Neural progenitor cell (in vitro differentiated cells): Measurements from ENCODE around the gene MPND. TPM values are rescaled to one million over a fixed set of nuclear protein-coding genes. Genes with fewer than 3 reads are reported as not detected.

Experiments
- DNase-seq: peaks from one replicate; pipeline ENCODE4 v3.0.0-alpha.2; 2016; ENCODE audit warnings: low spot score
- H2AFZ ChIP-seq: fragments of 200-600 bp; sonication (generic); replicated peaks from 2 replicates; pipeline ENCODE4 v1.6.1; 2016; ENCODE audit warnings: antibody characterized with exemption
- H3F3A ChIP-seq: fragments of 200-600 bp; sonication (generic); 2 replicates; pipeline ENCODE4 v1.6.1; 2016; ENCODE audit warnings: antibody characterized with exemption, low read depth
- H3K27ac ChIP-seq: fragments of 200-600 bp; sonication (generic); 2 replicates; pipeline ENCODE4 v1.5.1; 2016; ENCODE audit warnings: mild to moderate bottlenecking
- H3K27me3 ChIP-seq: fragments of 200-600 bp; sonication (generic); 2 replicates; pipeline ENCODE4 v1.6.1; 2016; ENCODE audit warnings: mild to moderate bottlenecking, moderate library complexity
- H3K36me3 ChIP-seq: fragments of 200-600 bp; sonication (generic); 2 replicates; pipeline ENCODE4 v1.5.1; 2016
- H3K4me1 ChIP-seq: fragments of 200-600 bp; sonication (generic); 2 replicates; pipeline ENCODE4 v1.6.1; 2016; ENCODE audit warnings: mixed run types
- H3K4me2 ChIP-seq: fragments of 200-600 bp; sonication (generic); 2 replicates; pipeline ENCODE4 v1.6.1; 2016
- H3K4me3 ChIP-seq: fragments of 200-600 bp; sonication (generic); 2 replicates; pipeline ENCODE4 v1.5.1; 2016
- H3K79me2 ChIP-seq: fragments of 200-600 bp; sonication (generic); 2 replicates; pipeline ENCODE4 v1.6.1; 2016; ENCODE audit warnings: low read depth
- H3K9ac ChIP-seq: fragments of 200-600 bp; sonication (generic); 2 replicates; pipeline ENCODE4 v1.6.1; 2016
- H3K9me3 ChIP-seq: fragments of 200-600 bp; sonication (generic); 2 replicates; pipeline ENCODE4 v1.5.1; 2016; ENCODE audit warnings: low read depth
- H4K20me1 ChIP-seq: fragments of 200-600 bp; sonication (generic); 2 replicates; pipeline ENCODE4 v1.6.1; 2016; ENCODE audit warnings: low read depth
- H3K27ac Mint-ChIP-seq: 3 replicates; pipeline ENCODE4 v1.8.0; 2021; ENCODE audit warnings: mixed read lengths
- H3K27me3 Mint-ChIP-seq: 2 replicates; pipeline ENCODE4 v1.8.0; 2022; ENCODE audit warnings: low read depth, mild to moderate bottlenecking, inconsistent platforms, moderate library complexity, mixed read lengths; ENCODE audit not compliant: insufficient read depth
- H3K36me3 Mint-ChIP-seq: 3 replicates; pipeline ENCODE4 v1.8.0; 2021; ENCODE audit warnings: mixed read lengths
- H3K4me1 Mint-ChIP-seq: 3 replicates; pipeline ENCODE4 v1.8.0; 2021; ENCODE audit warnings: mixed read lengths
- H3K4me3 Mint-ChIP-seq: 3 replicates; pipeline ENCODE4 v1.8.0; 2021; ENCODE audit warnings: mild to moderate bottlenecking, moderate library complexity, mixed read lengths
- H3K9me3 Mint-ChIP-seq: 3 replicates; pipeline ENCODE4 v1.8.0; 2020; ENCODE audit warnings: mixed read lengths
- EZH2 ChIP-seq: fragments of 200-600 bp; sonication (generic); IDR thresholded peaks from 2 replicates; pipeline ENCODE4 v1.6.1; 2017; ENCODE audit warnings: antibody characterized with exemption, mild to moderate bottlenecking, moderate library complexity
- EZH2phosphoT487 ChIP-seq: fragments of 200-600 bp; sonication (generic); IDR thresholded peaks from 2 replicates; pipeline ENCODE4 v1.6.1; 2017; ENCODE audit warnings: antibody characterized with exemption
- total RNA-seq: library from RNA; depleted of rRNA; stranded (reverse); fragments of >200 nt; gene quantifications from 2 replicates; pipeline ENCODE4 v1.2.3, GENCODE V29; 2015; ENCODE audit warnings: low replicate concordance
- TF ChIP-seq, protein P1 (sequence below): fragments of 200-600 bp; sonication (generic); IDR thresholded peaks from 2 replicates; pipeline ENCODE4 v1.5.1; 2017; ENCODE audit warnings: antibody characterized with exemption, mild to moderate bottlenecking

MPND gene
- total RNA-seq, 1 donor from 2014 or later = 10.6 TPM

DNA sequence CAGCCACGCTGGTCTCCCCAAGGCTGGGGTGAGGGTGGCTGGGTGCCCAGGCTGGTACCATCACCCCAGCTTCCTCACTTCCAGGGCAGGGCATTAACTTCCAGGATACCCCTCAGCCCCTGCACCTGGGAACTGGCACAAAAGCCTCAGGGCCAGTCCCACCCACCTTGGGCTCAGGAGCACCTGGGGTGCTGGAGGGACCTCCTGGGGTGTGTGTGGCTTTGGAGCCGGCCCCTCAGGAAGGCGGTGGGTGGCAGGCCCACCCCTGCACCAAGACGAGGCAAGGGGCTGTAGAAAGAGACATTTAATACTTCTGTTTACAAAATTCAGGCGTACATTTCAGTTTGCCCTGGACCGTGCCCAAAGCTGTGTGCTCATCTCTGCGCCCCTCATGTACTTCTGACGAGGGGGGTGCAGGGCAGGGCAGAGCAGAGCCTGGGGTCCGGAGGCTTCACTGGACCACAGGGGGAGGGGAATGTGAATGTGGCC is 16.8 kb downstream of the MPND start:
- H4K20me1 ChIP-seq = peaks cover 13% of the 10 kb centered on the region
- H3K27me3 ChIP-seq = no peaks in the 10 kb centered on the region
- Mint-ChIP-seq H3K27me3 (peaks cover 8% of the 10 kb centered on the region), H3K4me3 (no peak overlapping the region), H3K9me3 (no peaks in the 10 kb centered on the region), H3K27ac (peak overlapping the region; percentile 69), H3K4me1 (peaks cover 6% of the 10 kb centered on the region), H3K36me3 (peaks cover 4% of the 10 kb centered on the region)
- no peaks in the 10 kb centered on the region for H3K9me3 ChIP-seq
- TF ChIP-seq EZH2phosphoT487 (no peak), EZH2 (no peak)
- TF ChIP-seq, protein P1, sequence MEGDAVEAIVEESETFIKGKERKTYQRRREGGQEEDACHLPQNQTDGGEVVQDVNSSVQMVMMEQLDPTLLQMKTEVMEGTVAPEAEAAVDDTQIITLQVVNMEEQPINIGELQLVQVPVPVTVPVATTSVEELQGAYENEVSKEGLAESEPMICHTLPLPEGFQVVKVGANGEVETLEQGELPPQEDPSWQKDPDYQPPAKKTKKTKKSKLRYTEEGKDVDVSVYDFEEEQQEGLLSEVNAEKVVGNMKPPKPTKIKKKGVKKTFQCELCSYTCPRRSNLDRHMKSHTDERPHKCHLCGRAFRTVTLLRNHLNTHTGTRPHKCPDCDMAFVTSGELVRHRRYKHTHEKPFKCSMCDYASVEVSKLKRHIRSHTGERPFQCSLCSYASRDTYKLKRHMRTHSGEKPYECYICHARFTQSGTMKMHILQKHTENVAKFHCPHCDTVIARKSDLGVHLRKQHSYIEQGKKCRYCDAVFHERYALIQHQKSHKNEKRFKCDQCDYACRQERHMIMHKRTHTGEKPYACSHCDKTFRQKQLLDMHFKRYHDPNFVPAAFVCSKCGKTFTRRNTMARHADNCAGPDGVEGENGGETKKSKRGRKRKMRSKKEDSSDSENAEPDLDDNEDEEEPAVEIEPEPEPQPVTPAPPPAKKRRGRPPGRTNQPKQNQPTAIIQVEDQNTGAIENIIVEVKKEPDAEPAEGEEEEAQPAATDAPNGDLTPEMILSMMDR = no peak
- no peaks in the 10 kb centered on the region for H3K36me3 ChIP-seq
- no peaks in the 10 kb centered on the region for H3K79me2 ChIP-seq
- peaks cover 7% of the 10 kb centered on the region for H3K4me1 ChIP-seq
- H3F3A ChIP-seq = peaks cover 47% of the 10 kb centered on the region
- H3K4me2 ChIP-seq = no peak overlapping the region
- no peak overlapping the region for H3K4me3 ChIP-seq
- H3K9ac ChIP-seq = no peak overlapping the region
- peak overlapping the region; percentile 78 for H3K27ac ChIP-seq
- no peak overlapping the region for H2AFZ ChIP-seq
- no peak for DNase-seq

DNA sequence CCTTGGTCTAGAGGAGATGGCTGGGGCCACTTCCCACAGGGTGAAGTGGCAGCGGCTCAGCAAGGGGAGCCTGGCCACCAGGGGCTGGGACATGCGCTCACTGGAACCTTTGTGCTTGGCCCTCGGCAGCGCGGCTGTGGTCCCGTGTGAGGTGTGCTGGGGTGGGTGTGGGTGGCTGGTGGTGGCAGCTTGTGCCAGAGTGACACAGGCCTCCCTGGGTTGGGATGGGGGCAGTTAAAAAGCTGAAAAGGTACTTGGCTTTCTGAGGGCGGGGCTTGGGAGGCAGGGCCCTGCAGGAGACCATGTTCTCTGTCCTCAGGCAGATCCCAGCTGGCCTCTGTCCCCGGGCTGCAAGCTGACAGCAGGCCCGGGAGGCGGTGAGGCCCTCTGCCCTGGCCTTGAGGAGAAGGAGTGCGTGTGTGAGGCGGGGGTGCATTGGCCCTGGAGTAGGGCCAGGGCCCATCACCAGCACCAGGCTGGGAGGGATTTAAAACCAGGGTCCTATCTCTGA is 17.3 kb downstream of the MPND start:
- Mint-ChIP-seq H3K27me3 (peaks cover 8% of the 10 kb centered on the region), H3K4me1 (peaks cover 6% of the 10 kb centered on the region), H3K4me3 (peak overlapping the region; percentile 48), H3K27ac (peak overlapping the region; percentile 69), H3K9me3 (no peaks in the 10 kb centered on the region), H3K36me3 (peaks cover 4% of the 10 kb centered on the region)
- no peak overlapping the region for H3K4me3 ChIP-seq
- no peaks in the 10 kb centered on the region for H3K36me3 ChIP-seq
- no peak overlapping the region for H3K9ac ChIP-seq
- no peaks in the 10 kb centered on the region for H3K9me3 ChIP-seq
- peaks cover 7% of the 10 kb centered on the region for H3K4me1 ChIP-seq
- peaks cover 13% of the 10 kb centered on the region for H4K20me1 ChIP-seq
- H2AFZ ChIP-seq = no peak overlapping the region
- TF ChIP-seq, protein P1 = no peak
- TF ChIP-seq EZH2 = no peak
- TF ChIP-seq EZH2phosphoT487 = no peak
- H3K27me3 ChIP-seq = no peaks in the 10 kb centered on the region
- no peaks in the 10 kb centered on the region for H3K79me2 ChIP-seq
- H3K4me2 ChIP-seq = no peak overlapping the region
- H3F3A ChIP-seq = peaks cover 48% of the 10 kb centered on the region
- peak overlapping the region; percentile 78 for H3K27ac ChIP-seq
- no peak for DNase-seq

DNA sequence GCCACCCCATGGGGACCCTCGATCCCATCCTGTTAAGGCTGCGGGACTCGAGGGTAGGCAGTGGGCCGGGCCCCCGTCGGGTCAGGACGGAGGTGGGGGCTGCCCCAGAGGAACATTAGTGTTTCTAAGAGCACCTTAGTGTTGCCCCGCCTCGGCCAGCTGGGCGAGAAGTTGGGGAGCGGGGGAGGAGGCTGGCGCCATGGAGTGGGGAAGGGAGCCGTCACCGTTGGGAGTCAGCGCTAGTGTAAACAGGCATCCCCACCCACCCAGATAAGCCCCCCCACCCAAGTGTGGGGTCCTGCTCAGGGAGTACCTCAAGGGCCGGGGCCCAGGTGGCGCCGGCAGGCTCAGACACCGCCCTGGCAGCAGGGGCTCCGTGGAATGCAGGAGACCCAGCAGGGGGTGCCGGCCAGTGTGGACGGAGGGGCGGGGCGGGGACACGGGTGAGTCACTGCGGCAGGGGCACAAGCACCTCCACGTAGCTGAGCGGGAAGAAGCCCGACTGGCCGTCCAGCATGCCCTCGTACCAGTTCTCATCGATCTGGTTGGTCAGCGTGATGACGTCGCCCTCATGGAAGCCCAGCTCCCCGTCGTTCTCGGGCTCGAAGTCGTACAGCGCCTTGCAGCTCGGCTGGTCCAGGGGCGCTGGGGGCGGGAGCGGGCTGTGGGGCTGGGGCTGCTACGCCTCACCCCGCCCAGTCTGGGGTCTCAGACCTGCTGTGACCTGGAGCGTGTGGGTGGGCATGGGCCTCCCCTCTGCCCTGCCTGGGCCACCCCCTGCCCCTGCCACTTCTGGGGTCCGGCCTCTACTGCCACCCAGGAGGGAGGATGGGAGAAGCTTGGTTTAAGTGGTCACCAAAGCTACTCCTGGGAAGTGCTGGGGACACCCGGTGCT is 18.0 kb downstream of the MPND start:
- Histone ChIP-seq H3K27me3 (no peaks in the 10 kb centered on the region), H3K9ac (no peak overlapping the region), H3K27ac (peak overlapping the region; percentile 78), H3K36me3 (no peaks in the 10 kb centered on the region), H3K4me1 (peaks cover 7% of the 10 kb centered on the region), H2AFZ (no peak overlapping the region), H3K9me3 (no peaks in the 10 kb centered on the region), H4K20me1 (peaks cover 14% of the 10 kb centered on the region), H3F3A (peaks cover 48% of the 10 kb centered on the region), H3K4me3 (no peak overlapping the region), H3K79me2 (no peaks in the 10 kb centered on the region), H3K4me2 (no peak overlapping the region)
- H3K4me1 Mint-ChIP-seq = peaks cover 6% of the 10 kb centered on the region
- no peaks in the 10 kb centered on the region for H3K9me3 Mint-ChIP-seq
- no peak overlapping the region for H3K27ac Mint-ChIP-seq
- peak; percentile 39 for DNase-seq
- peaks cover 8% of the 10 kb centered on the region for H3K27me3 Mint-ChIP-seq
- TF ChIP-seq, protein P1 = no peak
- no peak for TF ChIP-seq EZH2phosphoT487
- TF ChIP-seq EZH2 = no peak
- H3K4me3 Mint-ChIP-seq = no peak overlapping the region
- peaks cover 4% of the 10 kb centered on the region for H3K36me3 Mint-ChIP-seq
